SU-DHL-6 (cell line): ENCODE measurements around the gene TMEM204.

Source experiments
- H2AFZ ChIP-seq: fragments of 200-600 bp; sonication (generic); 2 replicates; pipeline ENCODE4 v1.6.1; 2014; ENCODE audit warnings: low read depth, mild to moderate bottlenecking, moderate library complexity, mixed read lengths, antibody characterized with exemption, low read length; ENCODE audit not compliant: severe bottlenecking
- H3F3A ChIP-seq: fragments of 200-600 bp; shearing (Covaris generic); 2 replicates; pipeline ENCODE4 v1.6.0; 2016; ENCODE audit warnings: antibody characterized with exemption, mild to moderate bottlenecking; ENCODE audit not compliant: insufficient read depth
- H3K27ac ChIP-seq: fragments of 200-600 bp; sonication (generic); 2 replicates; pipeline ENCODE4 v1.5.1; 2016; ENCODE audit warnings: low read depth, mild to moderate bottlenecking, low read length, moderate library complexity, mixed read lengths
- H3K27me3 ChIP-seq: fragments of 200-600 bp; sonication (generic), shearing (Covaris generic); 2 replicates; pipeline ENCODE4 v1.6.0; 2014; ENCODE audit warnings: mild to moderate bottlenecking, low read length
- H3K36me3 ChIP-seq: fragments of 200-600 bp; sonication (generic); 2 replicates; pipeline ENCODE4 v1.6.1; 2014; ENCODE audit warnings: mild to moderate bottlenecking, low read length, mixed read lengths
- H3K4me2 ChIP-seq: fragments of 300-600, 200-600 bp; shearing (Covaris generic), sonication (generic); 2 replicates; pipeline ENCODE4 v1.6.0; 2014; ENCODE audit warnings: low read length, low read depth, mild to moderate bottlenecking; ENCODE audit not compliant: poor library complexity, severe bottlenecking
- H3K4me3 ChIP-seq: fragments of 200-600 bp; sonication (generic); 2 replicates; pipeline ENCODE4 v1.5.1; 2014; ENCODE audit warnings: antibody characterized with exemption, low read length, mild to moderate bottlenecking, mixed read lengths; ENCODE audit not compliant: insufficient read depth, poor library complexity, severe bottlenecking
- H3K79me2 ChIP-seq: fragments of 200-600 bp; sonication (generic); 2 replicates; pipeline ENCODE4 v1.6.1; 2014; ENCODE audit warnings: mild to moderate bottlenecking, low read length, moderate library complexity; ENCODE audit not compliant: insufficient read depth
- H3K9ac ChIP-seq: fragments of 200-600 bp; sonication (generic); 2 replicates; pipeline ENCODE4 v1.7.0; 2014; ENCODE audit warnings: mild to moderate bottlenecking, low read length
- H3K9me2 ChIP-seq: fragments of 200-600 bp; sonication (generic); replicated peaks from 2 replicates; pipeline ENCODE4 v1.6.1; 2014; ENCODE audit warnings: low read length; ENCODE audit not compliant: insufficient read depth
- H3K9me3 ChIP-seq: fragments of 200-600 bp; sonication (generic); 2 replicates; pipeline ENCODE4 v1.6.1; 2014; ENCODE audit warnings: low read length, mixed read lengths; ENCODE audit not compliant: insufficient read depth
- H4K20me1 ChIP-seq: fragments of 200-600 bp; sonication (generic); 2 replicates; pipeline ENCODE4 v1.6.1; 2014; ENCODE audit warnings: low read depth, mild to moderate bottlenecking, antibody characterized with exemption, low read length, moderate library complexity, mixed read lengths
- EZH2phosphoT487 ChIP-seq: fragments of 200-600 bp; sonication (generic), shearing (Covaris generic); conservative IDR thresholded peaks from 2 replicates; pipeline ENCODE4 v1.6.1; 2018; ENCODE audit warnings: mild to moderate bottlenecking, antibody characterized with exemption, low read length, moderate library complexity, mixed read lengths
- TF ChIP-seq, protein P1 (sequence below): fragments of 200-600 bp; sonication (generic); IDR thresholded peaks from one replicate; pipeline ENCODE4 v1.5.1; 2017; ENCODE audit warnings: antibody characterized with exemption, mild to moderate bottlenecking, low read length, moderate library complexity; ENCODE audit not compliant: insufficient read depth, poor library complexity, severe bottlenecking

Gene TMEM204

DNA sequence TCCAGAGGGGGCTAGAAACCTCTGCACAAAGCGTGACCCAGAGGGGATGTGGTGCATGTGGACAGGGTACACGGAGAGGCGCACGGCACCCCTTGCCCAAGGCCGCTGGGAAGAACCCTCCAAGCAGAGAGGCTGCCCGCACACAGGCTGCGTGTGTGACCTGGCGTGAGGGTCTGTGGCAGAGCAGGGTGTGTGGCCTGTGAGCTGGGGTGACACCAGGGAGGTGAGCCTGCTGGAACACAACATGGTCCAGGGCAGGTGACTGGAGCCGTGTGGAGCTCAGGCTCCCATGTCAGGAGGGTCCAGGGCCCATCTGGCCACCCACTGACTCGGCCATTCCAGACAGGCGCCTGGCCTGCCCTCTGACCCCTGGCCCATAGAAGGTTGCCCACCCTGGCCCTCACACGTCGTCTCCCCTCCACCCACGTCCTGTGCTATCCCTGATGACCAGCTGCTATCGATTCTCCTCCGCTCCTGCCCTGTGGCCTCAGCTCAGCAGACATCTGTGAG is 14.8 kb upstream of the TMEM204 start:
- Histone ChIP-seq H3K27ac (no peak overlapping the region), H3K27me3 (no peaks in the 10 kb centered on the region), H3K9ac (no peak overlapping the region), H2AFZ (no peak overlapping the region), H3F3A (no peaks in the 10 kb centered on the region), H3K36me3 (no peaks in the 10 kb centered on the region), H3K79me2 (no peaks in the 10 kb centered on the region), H3K4me3 (no peak overlapping the region), H3K9me2 (no peaks in the 10 kb centered on the region), H3K9me3 (no peaks in the 10 kb centered on the region), H3K4me2 (no peak overlapping the region), H4K20me1 (no peaks in the 10 kb centered on the region)
- TF ChIP-seq, protein P1, sequence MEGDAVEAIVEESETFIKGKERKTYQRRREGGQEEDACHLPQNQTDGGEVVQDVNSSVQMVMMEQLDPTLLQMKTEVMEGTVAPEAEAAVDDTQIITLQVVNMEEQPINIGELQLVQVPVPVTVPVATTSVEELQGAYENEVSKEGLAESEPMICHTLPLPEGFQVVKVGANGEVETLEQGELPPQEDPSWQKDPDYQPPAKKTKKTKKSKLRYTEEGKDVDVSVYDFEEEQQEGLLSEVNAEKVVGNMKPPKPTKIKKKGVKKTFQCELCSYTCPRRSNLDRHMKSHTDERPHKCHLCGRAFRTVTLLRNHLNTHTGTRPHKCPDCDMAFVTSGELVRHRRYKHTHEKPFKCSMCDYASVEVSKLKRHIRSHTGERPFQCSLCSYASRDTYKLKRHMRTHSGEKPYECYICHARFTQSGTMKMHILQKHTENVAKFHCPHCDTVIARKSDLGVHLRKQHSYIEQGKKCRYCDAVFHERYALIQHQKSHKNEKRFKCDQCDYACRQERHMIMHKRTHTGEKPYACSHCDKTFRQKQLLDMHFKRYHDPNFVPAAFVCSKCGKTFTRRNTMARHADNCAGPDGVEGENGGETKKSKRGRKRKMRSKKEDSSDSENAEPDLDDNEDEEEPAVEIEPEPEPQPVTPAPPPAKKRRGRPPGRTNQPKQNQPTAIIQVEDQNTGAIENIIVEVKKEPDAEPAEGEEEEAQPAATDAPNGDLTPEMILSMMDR: no peak

DNA sequence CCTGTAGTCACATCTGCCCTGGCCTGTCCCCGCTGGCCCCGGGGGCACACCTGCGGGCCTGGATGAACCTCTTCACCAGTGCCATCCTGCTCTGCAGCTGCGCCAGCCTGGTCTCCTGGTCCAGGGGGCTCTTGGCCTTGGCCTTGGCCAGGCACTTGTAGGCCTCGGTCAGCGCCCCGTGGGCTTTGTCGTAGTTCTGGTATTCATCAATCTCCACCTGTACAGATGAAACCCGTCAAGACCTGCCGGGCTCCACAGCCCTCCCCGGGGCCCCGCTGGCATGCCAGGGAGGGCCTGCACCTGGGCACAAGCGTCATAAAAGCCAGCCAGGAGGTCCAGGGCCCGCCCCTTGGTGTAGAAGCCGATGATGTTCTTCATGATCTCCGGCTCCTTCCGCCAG is 13.6 kb upstream of the TMEM204 start:
- Histone ChIP-seq H3K79me2 (no peaks in the 10 kb centered on the region), H3K27me3 (no peaks in the 10 kb centered on the region), H3K9me2 (no peaks in the 10 kb centered on the region), H3K36me3 (no peaks in the 10 kb centered on the region), H3F3A (no peaks in the 10 kb centered on the region), H2AFZ (no peak overlapping the region), H3K27ac (no peak overlapping the region), H3K9ac (no peak overlapping the region), H3K4me3 (no peak overlapping the region), H3K4me2 (no peak overlapping the region), H4K20me1 (no peaks in the 10 kb centered on the region), H3K9me3 (no peaks in the 10 kb centered on the region)
- TF ChIP-seq EZH2phosphoT487: no peak
- TF ChIP-seq, protein P1: no peak

DNA sequence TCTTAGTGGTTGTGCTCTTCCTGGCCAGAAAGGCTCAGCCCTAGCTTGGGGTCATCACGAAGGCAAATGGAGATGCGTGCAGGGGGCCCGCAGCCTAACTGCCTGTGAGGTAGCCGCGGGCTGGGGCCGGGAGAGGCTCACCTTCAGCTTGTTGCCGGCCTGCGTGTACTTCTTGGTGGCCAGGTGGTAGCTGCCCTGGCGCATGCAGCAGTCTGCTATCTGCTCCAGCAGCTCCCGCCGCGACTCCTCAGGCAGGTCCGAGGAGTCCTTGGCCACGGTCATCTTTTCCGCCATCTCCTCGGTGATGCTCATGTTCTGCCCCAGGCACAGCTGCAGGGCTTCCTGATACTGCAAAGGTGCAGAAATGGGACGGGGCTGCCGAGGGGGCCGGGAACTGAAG is 13.0 kb upstream of the TMEM204 start:
- no peaks in the 10 kb centered on the region for H3K27me3 ChIP-seq
- no peaks in the 10 kb centered on the region for H3K36me3 ChIP-seq
- H3K4me2 ChIP-seq: no peak overlapping the region
- no peak overlapping the region for H2AFZ ChIP-seq
- H3K9me2 ChIP-seq: no peaks in the 10 kb centered on the region
- H3F3A ChIP-seq: no peaks in the 10 kb centered on the region
- H3K9ac ChIP-seq: no peak overlapping the region
- H4K20me1 ChIP-seq: no peaks in the 10 kb centered on the region
- TF ChIP-seq EZH2phosphoT487: no peak
- TF ChIP-seq, protein P1: no peak
- H3K27ac ChIP-seq: no peak overlapping the region
- no peaks in the 10 kb centered on the region for H3K79me2 ChIP-seq
- no peak overlapping the region for H3K4me3 ChIP-seq
- H3K9me3 ChIP-seq: no peaks in the 10 kb centered on the region
